OCI-LY7 (cell line): ENCODE measurements around the gene CASZ1. TPM values are rescaled to one million over a fixed set of nuclear protein-coding genes. Genes with fewer than 3 reads are reported as not detected.

Source experiments
- BruUV-seq: library from RNA; stranded (reverse); fragments of 400-500 nt; replicated peaks from 2 replicates; lab custom pipeline; 2021; lab: Mats Ljungman, UMichigan
- CTCF ChIA-PET: fragments of 300-600 bp; sonication (Branson Sonifier 250); formaldehyde crosslinking; loops from one replicate; lab custom pipeline; 2022; ENCODE audit warnings: antibody characterized with exemption; ENCODE audit not compliant: unreplicated experiment; lab: Charles Lee
- POLR2A ChIA-PET: fragments of 300-600 bp; sonication (Branson Sonifier 250); formaldehyde crosslinking; loops from one replicate; lab custom pipeline; 2022; ENCODE audit warnings: antibody characterized with exemption; lab: Charles Lee
- DNase-seq: peaks from one replicate; pipeline ENCODE4 v3.0.0-alpha.2; 2015; ENCODE audit warnings: low spot score
- H2AFZ ChIP-seq: fragments of 200-600 bp; sonication (generic), shearing (Covaris generic); 2 replicates; pipeline ENCODE4 v1.6.1; 2014; ENCODE audit warnings: mild to moderate bottlenecking, antibody characterized with exemption, low read length, moderate library complexity
- H3K27ac ChIP-seq: fragments of 200-600 bp; sonication (generic); 2 replicates; pipeline ENCODE4 v1.5.1; 2014; ENCODE audit warnings: mixed run types, low read depth, mild to moderate bottlenecking, moderate library complexity, low read length, inconsistent platforms; ENCODE audit not compliant: poor library complexity, severe bottlenecking
- H3K36me3 ChIP-seq: fragments of 200-600 bp; sonication (generic); 2 replicates; pipeline ENCODE4 v1.6.1; 2014; ENCODE audit warnings: mild to moderate bottlenecking, antibody characterized with exemption, low read length, moderate library complexity, mixed read lengths; ENCODE audit not compliant: insufficient read depth
- H3K4me1 ChIP-seq: fragments of 200-600 bp; sonication (generic); 2 replicates; pipeline ENCODE4 v1.5.1; 2014; ENCODE audit warnings: mild to moderate bottlenecking, low read length; ENCODE audit not compliant: insufficient read depth, poor library complexity, severe bottlenecking
- H3K4me2 ChIP-seq: fragments of 200-600 bp; sonication (generic); 2 replicates; pipeline ENCODE4 v1.6.1; 2014; ENCODE audit warnings: mild to moderate bottlenecking, low read length
- H3K4me3 ChIP-seq: fragments of 200-600 bp; sonication (generic); 2 replicates; pipeline ENCODE4 v1.5.1; 2014; ENCODE audit warnings: mild to moderate bottlenecking, low read depth, low read length; ENCODE audit not compliant: poor library complexity, severe bottlenecking
- H3K79me2 ChIP-seq: fragments of 200-600 bp; sonication (generic); 2 replicates; pipeline ENCODE4 v1.6.1; 2016; ENCODE audit warnings: low read depth, mild to moderate bottlenecking, low read length, moderate library complexity, mixed read lengths; ENCODE audit not compliant: insufficient read depth
- H3K9me2 ChIP-seq: fragments of 200-600 bp; sonication (generic); 2 replicates; pipeline ENCODE4 v1.6.1; 2016; ENCODE audit warnings: mild to moderate bottlenecking, low read length, mixed read lengths; ENCODE audit not compliant: insufficient read depth
- H3K9me3 ChIP-seq: fragments of 200-600 bp; sonication (generic); 2 replicates; pipeline ENCODE4 v1.6.1; 2014; ENCODE audit warnings: mild to moderate bottlenecking, mixed run types, low read length, mixed read lengths
- H4K20me1 ChIP-seq: fragments of 200-600 bp; sonication (generic); 2 replicates; pipeline ENCODE4 v1.6.1; 2014; ENCODE audit warnings: mild to moderate bottlenecking, antibody characterized with exemption, low read length, moderate library complexity, mixed read lengths; ENCODE audit not compliant: insufficient read depth
- EZH2phosphoT487 ChIP-seq: fragments of 200-600 bp; sonication (generic); IDR thresholded peaks from 2 replicates; pipeline ENCODE4 v1.6.1; 2018; ENCODE audit warnings: low read depth, borderline replicate concordance, mild to moderate bottlenecking, mixed run types, antibody characterized with exemption, low read length, moderate library complexity, mixed read lengths
- intact Hi-C: fragments of 100-400 bp; cut with micrococcal nuclease; formaldehyde crosslinking; loops from one replicate; pipeline ENCODE4 v1.10.0; 2022; ENCODE audit not compliant: unreplicated experiment
- total RNA-seq, 2 experiments: library from RNA; depleted of rRNA in 1 of 2; stranded (reverse); fragments of >200 nt in 1 of 2; shearing (Covaris generic) in 1 of 2; gene quantifications; 2 replicates each; pipeline ENCODE4 v1.2.3, GENCODE V29; 2014 to 2022
- TF ChIP-seq, protein P1 (sequence below): fragments of 200-600 bp; sonication (generic); conservative IDR thresholded peaks from 2 replicates; pipeline ENCODE4 v1.5.1; 2014; ENCODE audit warnings: mild to moderate bottlenecking, antibody characterized with exemption, low read length, moderate library complexity, mixed read lengths

Gene CASZ1
- total RNA-seq, 2 experiments from 2014 or later = 3.3 to 3.9 TPM

DNA sequence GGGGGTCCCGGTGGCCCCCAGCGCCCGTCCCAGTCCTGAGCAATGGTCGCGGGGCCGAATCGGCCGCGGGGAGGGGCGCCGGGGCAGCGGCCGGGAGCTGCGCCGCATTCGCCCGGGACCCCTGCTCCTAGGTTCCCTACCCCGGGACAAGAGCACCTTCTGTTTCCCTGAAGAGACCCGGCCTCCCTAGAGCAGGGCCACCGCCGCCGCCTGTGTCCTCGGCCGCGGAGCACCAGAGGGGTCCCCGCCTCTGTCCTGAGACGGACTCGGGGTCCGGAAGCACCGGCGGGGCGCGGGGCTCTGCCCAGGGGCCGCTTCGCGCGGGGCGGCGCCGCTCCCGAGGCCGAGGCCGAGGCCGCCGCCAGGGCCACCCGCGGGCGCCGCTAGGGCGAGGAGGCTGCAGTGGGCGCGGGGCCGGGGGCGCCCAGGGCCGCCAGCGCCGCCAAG lies 157.9 kb downstream of the CASZ1 start:
- ChIA-PET POLR2A (no interaction called here), CTCF (no interaction called here)
- Histone ChIP-seq H2AFZ (no peak overlapping the region), H3K4me2 (no peak overlapping the region), H3K36me3 (no peaks in the 10 kb centered on the region), H3K9me3 (no peaks in the 10 kb centered on the region), H3K4me3 (no peak overlapping the region), H3K27ac (no peak overlapping the region), H3K4me1 (no peaks in the 10 kb centered on the region), H4K20me1 (no peaks in the 10 kb centered on the region), H3K9me2 (no peaks in the 10 kb centered on the region), H3K79me2 (no peaks in the 10 kb centered on the region)
- no TSS peak for BruUV-seq
- intact Hi-C loops = no loop called here
- DNase-seq = no peak
- TF ChIP-seq, protein P1, sequence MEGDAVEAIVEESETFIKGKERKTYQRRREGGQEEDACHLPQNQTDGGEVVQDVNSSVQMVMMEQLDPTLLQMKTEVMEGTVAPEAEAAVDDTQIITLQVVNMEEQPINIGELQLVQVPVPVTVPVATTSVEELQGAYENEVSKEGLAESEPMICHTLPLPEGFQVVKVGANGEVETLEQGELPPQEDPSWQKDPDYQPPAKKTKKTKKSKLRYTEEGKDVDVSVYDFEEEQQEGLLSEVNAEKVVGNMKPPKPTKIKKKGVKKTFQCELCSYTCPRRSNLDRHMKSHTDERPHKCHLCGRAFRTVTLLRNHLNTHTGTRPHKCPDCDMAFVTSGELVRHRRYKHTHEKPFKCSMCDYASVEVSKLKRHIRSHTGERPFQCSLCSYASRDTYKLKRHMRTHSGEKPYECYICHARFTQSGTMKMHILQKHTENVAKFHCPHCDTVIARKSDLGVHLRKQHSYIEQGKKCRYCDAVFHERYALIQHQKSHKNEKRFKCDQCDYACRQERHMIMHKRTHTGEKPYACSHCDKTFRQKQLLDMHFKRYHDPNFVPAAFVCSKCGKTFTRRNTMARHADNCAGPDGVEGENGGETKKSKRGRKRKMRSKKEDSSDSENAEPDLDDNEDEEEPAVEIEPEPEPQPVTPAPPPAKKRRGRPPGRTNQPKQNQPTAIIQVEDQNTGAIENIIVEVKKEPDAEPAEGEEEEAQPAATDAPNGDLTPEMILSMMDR = no peak
- TF ChIP-seq EZH2phosphoT487 = no peak

DNA sequence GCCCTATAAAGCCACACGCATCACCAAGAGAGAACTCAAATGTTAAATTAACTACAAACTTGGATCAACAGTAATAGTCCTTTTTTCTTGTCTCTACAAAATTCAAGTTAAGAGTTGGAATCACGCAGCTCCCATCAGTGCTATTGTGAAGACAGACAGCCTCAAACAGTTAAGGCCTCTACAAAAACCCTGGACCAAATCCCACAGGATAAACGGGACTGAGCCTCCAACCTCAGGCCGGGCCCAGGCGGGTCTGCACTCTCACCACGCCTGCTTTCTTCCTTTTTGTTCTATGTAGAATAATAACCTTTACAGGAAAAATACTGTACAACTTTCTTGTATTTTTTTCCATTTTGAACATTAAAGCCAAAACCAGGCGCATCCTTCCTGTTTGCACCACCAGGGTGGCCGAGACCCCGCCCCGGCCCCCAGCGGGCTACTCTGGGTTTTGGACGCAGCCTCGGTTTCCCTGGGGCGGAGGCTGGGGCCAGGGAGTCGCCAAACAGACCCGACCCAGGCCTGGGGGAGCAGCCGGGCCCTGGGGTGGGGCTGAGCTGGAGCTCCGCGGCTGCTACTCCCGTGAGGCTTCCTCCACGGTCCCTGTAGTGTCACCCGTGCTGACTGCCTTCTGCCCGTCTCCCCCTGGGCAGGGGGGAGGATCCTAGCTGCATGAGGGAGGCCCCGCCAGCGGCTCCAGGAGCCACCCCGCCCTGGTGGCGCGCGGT lies 158.4 kb downstream of the CASZ1 start:
- Histone ChIP-seq H3K9me3 (no peaks in the 10 kb centered on the region), H4K20me1 (no peaks in the 10 kb centered on the region), H3K36me3 (no peaks in the 10 kb centered on the region), H2AFZ (no peak overlapping the region), H3K4me2 (no peak overlapping the region), H3K4me1 (no peaks in the 10 kb centered on the region), H3K4me3 (no peak overlapping the region), H3K27ac (no peak overlapping the region), H3K79me2 (no peaks in the 10 kb centered on the region), H3K9me2 (no peaks in the 10 kb centered on the region)
- BruUV-seq = no TSS peak
- TF ChIP-seq, protein P1 = no peak
- no peak for TF ChIP-seq EZH2phosphoT487
- ChIA-PET CTCF (no interaction called here), POLR2A (no interaction called here)
- DNase-seq = no peak
- intact Hi-C loops = no loop called here

DNA sequence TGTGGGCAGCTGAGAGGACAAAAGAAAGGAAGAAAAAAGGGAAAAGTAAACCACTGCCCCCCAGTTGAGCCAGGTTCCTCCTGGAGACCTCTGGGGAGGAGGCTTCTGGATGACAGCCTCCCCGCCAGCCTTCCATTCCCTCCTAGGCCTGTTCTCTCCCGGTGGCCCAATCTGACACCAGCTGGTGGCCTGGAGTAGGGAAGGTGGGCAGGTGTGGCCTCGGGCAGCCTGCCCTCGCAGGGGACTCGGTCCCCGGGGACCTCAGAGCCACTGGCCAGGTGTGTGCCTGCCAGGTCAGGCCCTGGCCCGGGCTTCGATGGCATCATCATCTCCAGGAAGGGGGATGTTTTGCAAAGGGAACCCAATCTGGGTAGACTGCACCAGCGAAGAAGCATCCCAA lies 159.0 kb downstream of the CASZ1 start:
- no peaks in the 10 kb centered on the region for H3K4me1 ChIP-seq
- no peaks in the 10 kb centered on the region for H3K79me2 ChIP-seq
- no peak for DNase-seq
- no peak overlapping the region for H2AFZ ChIP-seq
- H3K36me3 ChIP-seq = no peaks in the 10 kb centered on the region
- H4K20me1 ChIP-seq = no peaks in the 10 kb centered on the region
- H3K4me2 ChIP-seq = no peak overlapping the region
- H3K27ac ChIP-seq = no peak overlapping the region
- no peak overlapping the region for H3K4me3 ChIP-seq
- TF ChIP-seq, protein P1 = no peak
- no peak for TF ChIP-seq EZH2phosphoT487
- POLR2A ChIA-PET = no interaction called here
- CTCF ChIA-PET = no interaction called here
- no TSS peak for BruUV-seq
- no peaks in the 10 kb centered on the region for H3K9me3 ChIP-seq
- H3K9me2 ChIP-seq = no peaks in the 10 kb centered on the region
- intact Hi-C loops = no loop called here
